CD4-positive, alpha-beta T cell treated with Interleukin-15 for 4 hours (primary cell): ENCODE results near the gene SORCS2.

Experiments
- DNase-seq: peaks from one replicate; pipeline ENCODE4 v3.0.0-alpha.2; 2020; ENCODE audit warnings: low spot score

SORCS2 gene

DNA sequence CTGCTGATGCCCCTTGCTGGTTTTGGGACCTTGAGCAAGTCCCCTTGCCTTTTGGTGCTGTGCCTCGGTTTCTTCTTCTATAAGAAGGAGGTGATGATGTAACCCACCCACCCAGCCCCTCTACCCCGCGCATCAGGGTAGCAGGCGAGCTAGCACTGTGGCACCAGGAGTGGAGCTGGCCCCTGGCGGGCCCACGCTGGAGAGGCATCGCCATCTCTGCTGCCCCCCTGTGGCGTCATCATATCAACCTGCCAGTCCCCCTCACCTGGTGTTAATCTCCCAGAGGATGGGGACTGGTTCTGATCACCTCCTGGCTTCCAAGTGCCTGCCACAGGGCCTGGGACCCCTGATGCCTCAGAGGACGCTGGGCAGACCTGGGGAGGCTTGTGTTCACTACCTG is 6.3 kb upstream of the SORCS2 start:
- no peak for DNase-seq

DNA sequence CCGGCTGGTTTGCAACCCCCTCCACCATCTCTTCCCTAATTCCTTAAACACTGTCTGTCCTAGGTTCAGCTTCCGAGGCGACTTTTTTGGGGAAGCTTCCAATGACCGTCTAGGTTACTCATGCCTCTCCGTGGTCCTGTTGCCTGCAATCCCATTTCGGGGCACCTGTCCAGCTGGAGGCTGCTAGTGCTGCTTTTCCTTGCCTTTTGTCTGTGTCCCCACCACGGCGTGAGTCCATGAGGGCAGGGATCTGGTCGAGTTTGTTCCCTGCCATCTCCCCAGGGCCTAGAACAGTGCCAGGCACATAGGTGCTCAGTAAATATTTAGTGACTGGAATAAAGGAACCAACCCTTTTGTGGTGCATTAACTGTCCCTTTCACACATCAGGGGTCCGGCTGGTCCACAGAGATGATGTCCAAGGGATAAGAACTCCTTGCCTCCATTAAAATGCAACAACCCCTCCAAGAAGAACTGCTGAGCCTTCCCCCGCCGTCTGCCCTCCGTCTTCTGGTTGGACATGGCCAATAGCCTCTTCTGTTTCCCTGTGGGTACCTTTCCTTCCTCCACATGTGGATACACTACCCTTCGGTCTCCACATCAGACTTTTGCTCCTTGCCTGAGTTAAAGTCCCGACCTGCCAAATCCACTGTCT is 5.7 kb upstream of the SORCS2 start:
- DNase-seq = no peak

DNA sequence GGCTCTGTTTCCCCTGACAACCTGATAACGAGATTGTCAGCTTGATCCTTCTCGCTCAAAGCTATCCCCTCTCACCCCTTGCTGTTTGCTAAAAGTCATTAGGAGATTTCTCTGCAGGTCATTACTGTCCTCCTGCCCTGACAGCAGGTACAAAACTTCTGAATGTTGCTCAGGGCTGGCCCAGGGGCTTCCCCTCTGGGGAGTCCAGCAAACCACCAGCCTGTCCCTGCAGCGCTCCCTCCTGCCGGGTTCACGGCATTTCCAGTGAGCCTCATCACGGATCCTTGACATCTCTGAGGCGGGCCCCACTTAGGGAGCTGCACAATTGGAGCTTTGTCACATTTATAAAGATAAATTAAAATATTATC is 5.2 kb upstream of the SORCS2 start:
- DNase-seq = no peak

DNA sequence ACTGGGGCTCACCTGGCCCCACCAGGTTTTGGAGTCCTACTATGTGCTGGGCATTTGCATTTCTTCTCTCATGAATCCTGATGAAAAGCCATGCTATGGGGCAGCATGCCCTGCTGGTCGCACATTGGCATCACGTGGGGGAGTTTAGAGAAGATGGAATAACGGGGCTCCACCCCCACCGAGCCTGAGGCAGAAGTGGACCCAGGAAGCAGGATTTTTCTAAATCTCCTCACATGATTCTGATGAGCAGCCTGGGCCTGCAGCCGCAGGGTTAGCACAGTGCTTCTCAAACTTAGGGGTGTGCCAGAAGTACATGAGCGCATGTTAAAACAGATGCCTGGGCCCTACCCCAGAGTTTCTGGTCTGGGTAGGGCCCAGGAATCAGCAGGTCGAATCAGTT is 4.6 kb upstream of the SORCS2 start:
- no peak for DNase-seq

DNA sequence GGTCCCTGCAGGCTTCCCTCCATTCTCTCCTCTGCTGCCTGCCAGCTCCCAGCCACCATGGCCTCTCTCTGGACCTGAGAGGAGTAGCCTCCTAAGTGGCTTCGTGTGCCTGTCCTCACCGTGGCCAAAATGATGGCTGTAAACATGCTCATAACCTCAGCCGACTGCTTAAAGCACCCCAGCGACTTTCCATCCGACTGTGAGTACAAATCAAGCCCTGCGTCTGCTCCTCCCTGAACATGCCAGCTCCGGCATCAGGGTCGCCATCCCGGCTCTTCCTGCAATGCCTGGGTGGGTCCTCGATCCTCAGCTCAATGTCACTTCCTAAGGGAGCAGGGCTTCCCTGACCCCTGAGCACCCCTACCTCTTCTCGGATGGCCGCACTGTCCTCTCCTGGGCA is 3.3 kb upstream of the SORCS2 start:
- DNase-seq = no peak

DNA sequence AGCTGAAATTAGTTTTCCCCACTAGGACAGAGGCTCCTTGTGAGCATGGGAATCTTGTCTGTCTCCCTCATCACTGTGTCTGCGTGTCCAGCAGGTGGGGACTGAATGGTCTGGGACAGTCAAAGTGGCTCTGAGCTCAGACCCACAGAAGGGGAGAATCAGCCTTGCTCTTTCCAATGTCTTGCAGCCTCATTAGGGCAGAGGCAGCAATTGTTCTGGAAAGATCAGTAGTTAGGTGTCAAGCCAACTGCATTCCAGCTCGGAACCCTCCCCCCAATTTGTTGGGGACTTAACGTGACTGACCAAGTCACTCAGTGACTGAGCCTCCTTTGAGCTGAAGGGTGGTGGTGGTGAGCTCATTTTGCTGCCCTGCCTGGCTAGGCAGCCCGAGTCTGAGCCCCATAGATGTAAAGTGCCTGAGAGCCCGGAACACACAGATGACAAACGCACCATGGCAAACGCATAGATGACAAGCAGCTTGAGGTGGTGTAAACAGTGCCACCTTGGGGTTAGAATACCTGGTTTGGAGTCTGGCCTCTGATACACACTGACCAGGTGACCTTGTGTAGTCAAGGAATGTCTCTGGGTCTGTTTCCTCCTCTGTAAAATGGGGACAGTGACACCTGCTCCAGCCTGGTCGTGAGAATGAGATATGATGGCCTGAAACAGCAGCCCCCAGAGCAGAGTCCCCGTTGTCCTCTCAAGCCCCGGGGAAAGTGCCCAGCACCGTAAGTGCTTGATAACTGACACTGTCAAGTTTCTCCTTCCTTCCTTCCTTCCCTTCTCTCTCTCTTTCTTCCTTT is 2.7 kb upstream of the SORCS2 start:
- no peak for DNase-seq

DNA sequence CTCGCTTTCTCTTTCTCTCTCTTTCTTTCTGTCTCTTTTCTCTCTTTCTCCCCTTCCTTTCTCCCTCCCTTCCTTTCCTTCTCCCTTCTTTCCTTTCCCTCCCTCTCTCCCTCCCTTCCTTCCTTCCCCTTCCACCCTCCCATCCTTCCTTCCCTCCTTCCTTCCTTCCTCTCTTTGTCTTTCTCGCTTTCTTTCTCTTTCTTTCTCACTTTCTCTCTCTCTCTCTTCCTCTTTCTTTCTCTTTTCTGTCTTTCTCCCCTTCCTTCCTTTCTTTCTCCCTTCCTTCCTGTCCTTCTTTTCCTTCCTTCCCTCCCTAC is 2.1 kb upstream of the SORCS2 start:
- no peak for DNase-seq

DNA sequence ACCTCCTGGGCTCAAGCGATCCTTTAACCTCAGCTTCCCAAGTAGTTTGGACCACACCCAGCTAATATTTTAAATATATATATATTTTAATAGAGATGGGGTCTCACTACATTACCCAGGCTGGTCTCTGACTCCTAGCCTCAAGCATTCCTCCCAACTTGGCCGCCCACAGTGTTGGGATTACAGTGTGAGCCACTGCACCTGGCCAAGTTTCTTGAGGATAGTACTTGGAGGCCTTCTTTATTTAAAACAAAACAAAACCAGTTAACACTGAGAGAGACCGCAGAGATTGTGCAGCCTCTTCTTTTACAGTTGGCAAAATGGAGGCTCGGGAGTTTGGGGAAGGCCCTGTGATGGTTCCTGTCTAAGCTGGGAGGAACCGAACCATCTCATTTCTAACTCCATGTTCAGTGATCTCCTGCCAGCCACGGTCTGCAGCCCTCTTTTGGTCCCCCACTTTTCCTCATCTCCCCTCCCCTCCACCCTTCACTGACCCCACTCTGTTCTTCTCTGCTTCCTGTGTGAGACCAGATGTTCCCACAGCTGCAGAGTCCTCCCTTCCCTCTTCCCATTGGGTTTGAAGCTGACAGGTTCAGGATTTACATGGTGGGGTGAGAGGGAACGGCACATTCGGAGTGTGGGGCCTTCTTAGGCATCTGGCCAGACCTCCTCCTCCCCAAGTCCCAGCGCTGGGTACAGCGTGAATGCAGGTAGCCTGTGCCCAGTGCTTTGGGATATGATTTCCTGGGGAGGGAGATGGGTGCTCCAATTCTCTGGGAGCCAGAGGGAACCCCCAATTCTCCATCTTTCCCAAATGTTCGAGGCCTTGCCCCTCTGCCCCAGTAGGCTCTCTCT is 1.4 kb upstream of the SORCS2 start:
- DNase-seq = no peak

DNA sequence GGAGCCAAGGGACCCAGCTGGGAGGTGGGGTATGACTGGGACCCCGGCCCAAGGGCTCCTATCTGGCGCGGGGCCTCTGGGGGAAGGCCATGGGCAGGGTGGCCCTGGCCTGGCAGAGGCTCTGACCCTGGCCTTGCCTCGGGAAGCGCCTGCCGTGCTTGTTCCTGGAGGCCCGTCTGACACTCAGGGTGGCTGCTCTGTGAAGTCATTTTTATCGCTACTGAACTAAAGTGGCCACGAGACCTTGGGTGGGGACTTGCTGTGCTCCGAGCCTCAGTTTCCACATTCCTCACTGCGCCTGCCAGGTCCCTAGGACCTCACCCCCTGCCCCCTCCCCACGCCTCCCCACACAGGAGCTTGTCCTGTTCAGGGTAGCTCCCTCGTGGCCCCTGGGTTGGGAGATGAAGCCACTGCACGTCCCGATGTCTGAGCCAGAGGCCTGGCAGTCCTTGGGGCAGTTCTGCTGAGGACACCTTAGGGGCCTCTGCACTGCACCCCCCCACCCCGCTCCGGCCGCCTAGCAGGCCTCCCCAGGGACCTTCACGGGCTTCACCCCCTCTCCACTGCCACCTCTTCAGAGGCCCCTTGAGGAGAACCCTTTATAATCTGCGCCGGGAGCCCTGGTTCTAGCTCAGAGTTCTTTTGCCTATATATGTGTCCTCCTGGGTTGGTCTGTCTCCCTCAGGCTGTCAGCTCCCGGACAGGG is 639 bp upstream of the SORCS2 start:
- no peak for DNase-seq

DNA sequence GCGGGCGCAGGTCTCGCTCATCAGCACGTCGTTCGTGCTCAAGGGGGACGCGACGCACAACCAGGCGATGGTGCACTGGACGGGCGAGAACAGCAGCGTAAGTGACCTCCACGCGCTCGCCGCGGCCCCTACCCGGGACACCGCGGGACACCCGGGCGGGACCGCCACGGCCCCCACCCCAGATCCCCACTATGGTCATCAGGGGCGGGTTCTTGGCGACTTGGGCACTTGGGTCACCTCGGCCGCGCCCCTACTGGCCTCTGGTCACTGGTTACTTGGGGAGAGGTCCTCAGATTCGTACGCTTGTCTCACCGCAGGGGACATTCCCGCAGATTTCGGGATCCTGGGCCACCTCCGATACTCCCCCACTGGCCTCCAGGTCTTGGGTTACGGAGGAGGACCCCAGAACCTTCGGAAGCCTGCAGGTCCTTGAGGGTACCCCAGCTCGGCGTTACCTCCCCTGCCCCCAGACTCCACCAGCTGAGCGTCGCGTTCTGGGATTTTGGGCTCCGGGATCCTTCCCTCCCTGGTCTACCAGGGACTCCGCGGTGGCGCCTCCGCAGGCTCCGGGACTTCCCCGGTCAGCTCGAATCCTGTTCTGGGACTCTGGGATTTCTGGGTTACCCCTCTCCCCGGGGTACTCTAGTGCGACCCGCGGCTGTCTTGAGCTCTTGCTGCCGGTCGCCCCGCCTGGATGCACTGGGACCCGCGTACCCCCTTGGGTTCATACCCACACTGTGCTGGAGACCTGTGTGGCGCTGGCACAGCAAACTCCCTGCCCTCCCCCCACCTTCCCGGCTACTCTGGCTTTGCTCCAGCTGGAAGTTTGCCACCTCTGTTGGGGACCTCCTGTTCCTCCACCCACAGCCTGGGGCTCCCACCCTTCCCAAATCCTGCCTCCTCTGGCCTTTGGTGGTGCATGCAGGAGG is 956 bp downstream of the SORCS2 start:
- no peak for DNase-seq

DNA sequence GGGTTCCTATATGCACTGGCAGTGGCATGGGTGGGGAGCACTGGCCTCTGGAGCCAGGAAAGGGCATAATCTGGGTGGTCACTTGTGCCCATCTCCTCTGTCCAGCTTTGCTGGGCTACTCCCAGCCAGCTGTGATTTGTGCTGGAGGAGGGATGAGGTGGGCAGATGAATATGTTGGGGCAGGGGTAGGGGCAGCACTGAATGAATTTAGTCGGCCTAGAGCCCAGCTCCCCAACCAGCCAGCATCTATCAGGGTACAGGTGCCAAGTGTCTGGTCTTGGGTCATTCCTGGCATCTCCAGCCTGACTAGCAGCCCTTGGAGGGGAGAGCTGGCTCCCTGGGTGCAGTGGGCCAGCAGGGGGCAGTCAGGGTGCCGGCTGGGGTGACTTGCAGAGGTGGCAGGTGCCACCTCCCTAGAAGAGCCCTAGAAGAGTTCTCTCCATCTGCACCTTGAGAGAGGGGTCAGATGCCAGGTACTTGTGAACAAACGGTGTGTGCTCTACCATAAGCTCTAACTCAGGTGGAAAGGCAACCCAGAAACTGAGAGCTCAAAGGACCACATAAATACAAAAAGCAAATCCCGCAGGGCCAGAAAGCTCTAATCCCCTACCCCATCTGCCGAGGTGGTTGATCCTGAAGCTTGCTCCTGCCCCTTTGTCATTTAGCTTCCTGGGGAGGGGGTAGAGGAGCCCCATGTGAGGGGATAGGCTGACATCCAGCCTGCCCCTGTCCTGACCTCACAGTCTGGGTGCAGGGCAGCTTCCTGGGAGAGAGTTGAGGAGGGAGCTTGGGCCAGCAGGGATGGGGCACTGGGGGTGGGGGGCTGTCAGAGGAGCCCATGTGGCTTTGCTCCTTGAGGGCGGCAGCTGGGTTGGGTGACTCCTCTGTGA is 2.2 kb downstream of the SORCS2 start:
- DNase-seq = no peak

DNA sequence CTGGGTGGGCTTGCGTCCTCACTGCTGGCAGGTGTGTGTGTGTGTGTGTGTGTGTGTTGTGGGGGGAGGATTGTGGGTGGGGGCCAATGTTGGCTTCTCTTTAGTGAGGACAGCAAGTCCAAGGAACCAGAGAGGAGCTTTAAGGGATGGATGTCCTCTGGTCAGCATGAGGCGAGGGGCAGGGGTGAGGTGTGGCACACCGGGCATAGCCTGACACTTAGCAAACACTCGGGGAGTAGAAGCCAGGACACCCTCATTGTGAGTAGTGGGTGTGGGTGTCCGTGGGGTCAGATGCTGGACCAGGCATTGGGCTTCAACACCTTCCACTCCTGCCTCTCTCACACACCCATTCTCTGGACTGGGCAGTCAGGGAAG is 2.8 kb downstream of the SORCS2 start:
- no peak for DNase-seq

DNA sequence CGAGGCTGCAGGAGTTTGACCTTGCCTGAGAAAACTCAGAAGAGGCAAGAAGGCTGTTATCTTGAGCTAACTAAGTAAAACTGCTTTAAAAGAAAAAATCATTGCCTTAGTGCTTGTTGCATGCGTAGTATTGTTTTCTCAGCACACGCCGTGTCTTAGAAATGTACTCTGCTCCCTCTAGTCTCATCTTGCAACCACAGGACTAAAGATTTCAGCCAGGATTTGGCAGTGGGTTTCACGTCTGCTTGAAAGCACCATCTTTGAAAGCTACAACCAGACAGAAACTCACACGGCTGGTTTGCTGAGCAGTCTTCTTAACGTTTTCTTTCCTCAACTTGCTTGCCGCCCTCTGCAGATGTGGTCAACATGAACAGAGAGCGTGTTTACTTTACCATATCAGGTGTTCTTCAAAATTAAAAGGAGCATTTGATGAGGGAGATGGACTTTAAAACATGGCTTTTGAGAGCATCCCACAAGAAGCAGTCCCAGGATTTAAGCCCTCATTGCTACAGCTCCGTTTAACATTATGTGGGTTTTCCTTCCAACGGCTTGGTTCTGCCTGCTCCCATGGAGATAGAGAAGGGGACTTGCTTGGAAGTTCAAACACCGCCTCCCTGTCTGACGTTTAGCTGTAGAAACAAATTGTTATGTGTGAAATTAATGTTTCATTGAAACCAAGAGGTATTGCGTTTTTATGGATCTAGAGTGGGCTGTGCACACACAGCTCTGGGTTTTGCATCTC is 3.4 kb downstream of the SORCS2 start:
- DNase-seq = no peak

DNA sequence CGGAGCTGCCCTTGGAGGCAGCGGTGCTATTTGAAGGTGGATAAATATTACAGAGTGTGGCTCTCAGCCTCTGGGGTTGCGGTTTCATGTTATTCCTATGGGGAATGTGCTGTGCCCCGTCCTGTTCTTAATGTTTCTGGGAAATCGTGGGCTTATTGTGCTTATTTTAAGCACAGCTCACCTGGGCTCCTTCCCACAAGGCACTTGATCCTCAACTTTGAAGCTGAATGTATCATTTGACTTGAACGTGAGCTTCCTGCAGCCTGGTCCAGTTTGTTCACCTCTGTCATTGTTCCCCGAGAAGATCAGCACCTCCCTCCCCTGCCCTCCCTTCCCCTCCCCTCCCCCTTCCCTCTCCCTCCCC is 3.9 kb downstream of the SORCS2 start:
- DNase-seq = no peak

DNA sequence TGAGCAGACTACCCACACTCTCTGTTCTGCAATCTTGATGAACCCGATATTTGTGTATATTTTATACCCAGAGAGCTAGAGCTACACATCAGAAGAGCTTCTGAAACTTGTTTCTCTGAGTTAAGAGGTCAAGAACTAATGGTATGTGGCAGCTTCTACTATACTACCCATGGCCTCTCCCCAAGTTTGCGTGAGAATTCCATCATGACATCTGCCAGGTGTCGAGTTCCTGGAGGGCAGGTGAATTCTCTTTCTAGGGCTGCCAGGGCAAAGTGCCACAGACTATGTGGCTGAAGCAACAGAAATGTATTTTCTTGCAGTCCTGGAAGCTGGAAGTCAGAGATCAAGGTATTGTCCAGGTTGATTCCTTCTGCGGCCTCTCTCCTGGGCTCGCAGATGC is 4.4 kb downstream of the SORCS2 start:
- no peak for DNase-seq

DNA sequence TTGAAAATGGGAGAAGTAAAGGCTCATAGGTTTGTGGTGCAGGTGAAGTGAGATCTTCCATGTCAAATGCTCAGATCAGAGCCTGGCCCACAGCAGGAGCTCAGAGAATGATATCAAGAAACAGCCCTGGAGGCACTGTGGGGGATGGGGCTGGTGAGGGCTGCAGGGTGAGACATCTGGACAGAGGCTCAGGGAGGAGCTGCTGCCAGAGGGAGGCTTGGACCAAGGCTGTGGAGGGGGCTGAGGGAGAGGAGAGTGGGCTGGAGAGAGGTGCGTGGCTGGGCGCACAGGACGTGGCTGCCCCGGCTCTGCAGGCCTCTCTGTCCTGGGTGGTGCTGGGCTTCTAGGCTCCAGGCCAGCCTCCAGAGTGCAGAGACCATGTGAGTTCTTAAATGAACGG is 5.6 kb downstream of the SORCS2 start:
- DNase-seq = no peak

DNA sequence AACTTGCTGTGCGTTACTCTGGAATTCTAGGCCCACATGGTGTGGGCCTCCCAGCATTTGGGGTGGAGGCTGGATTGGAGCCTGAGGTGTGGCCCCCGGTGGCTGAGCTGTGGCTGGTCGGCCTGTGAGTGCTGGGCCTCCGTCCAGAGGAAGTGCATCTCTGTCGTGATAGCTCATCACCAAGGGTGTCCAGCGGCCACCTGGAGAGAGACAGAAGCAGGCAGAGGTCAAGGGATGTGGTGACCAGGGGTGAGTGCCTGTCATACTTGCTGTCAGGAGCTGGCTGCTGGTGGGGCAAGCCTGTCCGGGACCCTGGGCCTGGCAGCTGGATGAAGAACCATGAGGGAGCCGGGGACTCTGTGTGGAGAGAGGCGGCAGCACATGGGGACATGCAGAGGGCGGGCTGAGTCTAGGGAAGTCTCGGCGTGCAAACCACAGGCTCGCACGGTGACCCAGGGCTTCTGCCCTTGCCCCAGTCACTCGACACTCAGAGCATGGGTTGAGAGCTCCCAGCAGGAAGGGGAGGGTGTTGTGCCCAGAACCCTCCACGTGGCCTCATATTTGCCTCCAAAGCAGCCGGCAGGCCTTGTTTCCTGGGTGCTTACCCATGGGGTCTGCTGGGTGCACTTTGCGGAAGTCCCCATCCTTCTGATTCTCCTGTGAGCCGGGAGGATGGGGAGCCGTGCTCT is 6.2 kb downstream of the SORCS2 start:
- DNase-seq = no peak

DNA sequence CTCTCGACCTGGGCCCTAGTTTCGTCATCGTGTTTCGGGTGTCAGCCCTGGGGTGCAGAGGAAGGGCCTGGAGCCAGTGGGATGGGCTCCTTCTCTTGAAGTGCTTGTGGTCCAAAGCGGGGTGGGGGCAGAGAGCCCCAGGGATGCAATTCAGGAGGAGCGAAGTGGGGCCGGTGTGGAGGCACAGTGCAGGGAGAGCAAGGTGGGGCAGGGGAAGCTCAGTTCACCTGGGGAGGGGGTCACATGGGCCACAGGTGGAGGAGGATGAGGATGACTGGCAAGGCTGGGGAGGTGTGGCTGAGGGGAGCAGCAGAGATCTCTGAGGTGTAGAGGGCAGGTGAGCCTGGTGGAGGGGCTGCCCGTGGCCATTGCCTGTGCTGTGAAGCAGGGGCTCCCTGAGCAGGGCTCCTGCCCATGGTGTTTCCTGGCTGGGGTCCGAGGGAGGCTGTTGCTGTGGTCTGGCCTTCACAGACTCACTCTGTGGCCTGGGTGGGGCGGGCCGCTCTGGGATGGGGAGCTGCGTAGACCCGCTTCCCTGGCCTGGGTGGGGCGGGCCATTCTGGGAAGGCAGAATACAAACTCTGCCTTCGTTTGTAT is 6.9 kb downstream of the SORCS2 start:
- DNase-seq = no peak
